Fibroblast of villous mesenchyme (primary cell): ENCODE measurements around the gene LRRC51. TPM values are rescaled to one million over a fixed set of nuclear protein-coding genes. Genes with fewer than 3 reads are reported as not detected.
A peak's percentile ranks its signal among the peaks of the same experiment; 100 is the strongest.

Experiments used
- DNase-seq: peaks from one replicate; pipeline ENCODE4 v3.0.0-alpha.2; 2010; ENCODE audit warnings: low read depth
- H3K4me3 ChIP-seq: 2 replicates; pipeline ENCODE4 v1.5.1; 2011; ENCODE audit warnings: low read depth, mild to moderate bottlenecking, low read length
- CTCF ChIP-seq: IDR thresholded peaks from 2 replicates; pipeline ENCODE4 v1.5.1; 2012; ENCODE audit warnings: low read depth, mild to moderate bottlenecking, low read length; ENCODE audit not compliant: insufficient read depth
- total RNA-seq: library from RNA; depleted of rRNA; stranded (reverse); fragments of >200 nt; gene quantifications from 2 replicates; pipeline ENCODE4 v1.2.3, GENCODE V29; 2012

The LRRC51 gene
- total RNA-seq = 4.3 and 5.5 TPM in 2 replicates

GRCh38 chr11:72080326-72081183 is at the start of gene LRRC51, which contains the start of gene NUMA1:
Gene LRRC51, plus strand, starts transcription at chr11:72080850. Its CDS starts 8,234 bp downstream, at chr11:72089084.
Gene NUMA1, minus strand, starts transcription at chr11:72080542. Its CDS starts 44,599 bp downstream, at chr11:72035943.
- peak; percentile 100 for DNase-seq
- peak within 1 kb of the TSS; percentile 86 for H3K4me3 ChIP-seq
- no peak for TF ChIP-seq CTCF

- no peak for TF ChIP-seq CTCF
- no peak overlapping the region for H3K4me3 ChIP-seq
- no peak for DNase-seq
Observed at GRCh38 chr11:72036687-72037086, 44.0 kb upstream of the LRRC51 start.

GRCh38 chr11:72037554-72038311 is 42.9 kb upstream of the LRRC51 start:
- H3K4me3 ChIP-seq = peak overlapping the region; percentile 69
- no peak for TF ChIP-seq CTCF
- peak; percentile 24 for DNase-seq

GRCh38 chr11:72038491-72038890 is 42.2 kb upstream of the LRRC51 start:
- peak; percentile 84 for DNase-seq
- H3K4me3 ChIP-seq = peak overlapping the region; percentile 69
- TF ChIP-seq CTCF = no peak

- TF ChIP-seq CTCF = no peak
- peak overlapping the region; percentile 69 for H3K4me3 ChIP-seq
- peak; percentile 78 for DNase-seq
Observed at GRCh38 chr11:72039031-72039855, 41.4 kb upstream of the LRRC51 start.

- no peak for TF ChIP-seq CTCF
- peak overlapping the region; percentile 69 for H3K4me3 ChIP-seq
- DNase-seq = no peak
Observed at GRCh38 chr11:72039856-72040401, 40.7 kb upstream of the LRRC51 start.
